Measurements from ENCODE around the gene CDC45. TPM values are rescaled to one million over a fixed set of nuclear protein-coding genes. Genes with fewer than 3 reads are reported as not detected.

Gene CDC45
- total RNA-seq, 1 experiment from 2014 or later, result 29.1 TPM

DNA sequence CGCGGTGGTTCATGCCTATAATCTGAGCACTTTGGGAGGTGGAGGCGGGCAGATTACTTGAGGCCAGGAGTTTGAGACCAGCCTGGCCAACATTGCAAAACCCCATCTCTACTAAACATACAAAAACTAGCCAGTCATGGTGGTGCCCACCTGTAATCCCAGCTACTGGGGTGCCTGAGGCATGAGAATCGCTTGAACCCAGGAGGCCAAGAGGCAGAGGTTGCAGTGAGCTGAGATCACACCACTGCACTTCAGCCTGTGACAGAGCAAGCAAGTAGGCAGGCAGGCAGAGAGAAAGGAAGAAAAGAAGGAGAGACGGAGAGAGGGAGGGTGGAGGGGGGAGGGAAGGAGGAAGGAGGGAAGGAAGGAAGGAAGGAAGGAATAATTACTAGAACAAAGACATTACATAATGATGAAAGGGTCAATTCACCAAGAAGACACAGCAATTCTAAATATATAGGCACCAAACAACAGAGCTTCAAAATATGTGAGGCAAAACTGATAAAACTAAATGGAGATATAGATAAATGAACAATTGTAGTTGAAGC is 58.3 kb downstream of the CDC45 start:
- CTCF ChIA-PET, result no interaction called here
- Histone ChIP-seq H4K20me1 (ENCODE audit: insufficient read depth) (no peaks in the 10 kb centered on the region), H3K9me2 (ENCODE audit: insufficient read depth) (no peaks in the 10 kb centered on the region), H3K27ac (no peak overlapping the region), H3K4me1 (replicated peaks; ENCODE audit: insufficient read depth) (no peaks in the 10 kb centered on the region), H3K4me2 (no peak overlapping the region), H3K79me2 (ENCODE audit: low read depth) (no peaks in the 10 kb centered on the region), H3K27me3 (ENCODE audit: insufficient read depth, low read depth) (no peaks in the 10 kb centered on the region), H3K36me3 (ENCODE audit: low read depth) (no peaks in the 10 kb centered on the region), H3K9me3 (ENCODE audit: insufficient read depth, low read depth) (no peaks in the 10 kb centered on the region), H3F3A (ENCODE audit: insufficient read depth, low read depth) (no peaks in the 10 kb centered on the region), H3K4me3 (no peak overlapping the region), H2AFZ (no peak overlapping the region)
- TF ChIP-seq EZH2 (IDR thresholded peaks at IDR 0.05; ENCODE audit: low read depth), result no peak
- TF ChIP-seq, protein P1, sequence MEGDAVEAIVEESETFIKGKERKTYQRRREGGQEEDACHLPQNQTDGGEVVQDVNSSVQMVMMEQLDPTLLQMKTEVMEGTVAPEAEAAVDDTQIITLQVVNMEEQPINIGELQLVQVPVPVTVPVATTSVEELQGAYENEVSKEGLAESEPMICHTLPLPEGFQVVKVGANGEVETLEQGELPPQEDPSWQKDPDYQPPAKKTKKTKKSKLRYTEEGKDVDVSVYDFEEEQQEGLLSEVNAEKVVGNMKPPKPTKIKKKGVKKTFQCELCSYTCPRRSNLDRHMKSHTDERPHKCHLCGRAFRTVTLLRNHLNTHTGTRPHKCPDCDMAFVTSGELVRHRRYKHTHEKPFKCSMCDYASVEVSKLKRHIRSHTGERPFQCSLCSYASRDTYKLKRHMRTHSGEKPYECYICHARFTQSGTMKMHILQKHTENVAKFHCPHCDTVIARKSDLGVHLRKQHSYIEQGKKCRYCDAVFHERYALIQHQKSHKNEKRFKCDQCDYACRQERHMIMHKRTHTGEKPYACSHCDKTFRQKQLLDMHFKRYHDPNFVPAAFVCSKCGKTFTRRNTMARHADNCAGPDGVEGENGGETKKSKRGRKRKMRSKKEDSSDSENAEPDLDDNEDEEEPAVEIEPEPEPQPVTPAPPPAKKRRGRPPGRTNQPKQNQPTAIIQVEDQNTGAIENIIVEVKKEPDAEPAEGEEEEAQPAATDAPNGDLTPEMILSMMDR (conservative IDR thresholded peaks at IDR 0.05), result no peak
- no TSS peak for BruUV-seq (replicated peaks)
- intact Hi-C loops (cut with micrococcal nuclease; ENCODE audit: unreplicated experiment), result no loop called here
- DNase-seq, result no peak
- POLR2A ChIA-PET (ENCODE audit: unreplicated experiment), result interaction anchor here (0.7 kb wide), 1 partner anchor 40 kb away, joined by 3 read pairs; no protein-coding TSS in a partner anchor

DNA sequence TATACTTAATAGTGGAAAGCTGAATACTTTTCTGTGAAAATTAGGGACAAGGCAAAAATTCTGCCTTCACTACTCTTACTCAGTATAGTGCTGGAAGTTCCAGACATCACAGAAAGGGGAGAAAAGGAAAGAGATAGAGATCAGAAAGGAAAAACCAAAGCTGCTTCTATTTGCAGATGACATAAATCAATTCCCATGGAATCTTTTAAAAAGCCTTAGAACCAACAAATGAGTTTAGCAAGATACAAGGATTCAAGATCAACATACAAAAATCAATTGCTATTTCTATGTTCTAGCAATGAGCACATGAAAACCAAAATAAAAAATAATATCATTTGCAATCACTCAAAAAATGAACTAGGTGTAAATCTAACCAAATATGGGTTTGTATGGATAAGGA is 60.7 kb downstream of the CDC45 start:
- Histone ChIP-seq H3K36me3 (ENCODE audit: low read depth) (no peaks in the 10 kb centered on the region), H3K27me3 (ENCODE audit: insufficient read depth, low read depth) (no peaks in the 10 kb centered on the region), H3K9me2 (ENCODE audit: insufficient read depth) (no peaks in the 10 kb centered on the region), H3K4me2 (no peak overlapping the region), H3K27ac (no peak overlapping the region), H3K4me1 (replicated peaks; ENCODE audit: insufficient read depth) (no peaks in the 10 kb centered on the region), H3K9me3 (ENCODE audit: insufficient read depth, low read depth) (no peaks in the 10 kb centered on the region), H2AFZ (no peak overlapping the region), H4K20me1 (ENCODE audit: insufficient read depth) (no peaks in the 10 kb centered on the region), H3F3A (ENCODE audit: insufficient read depth, low read depth) (no peaks in the 10 kb centered on the region), H3K79me2 (ENCODE audit: low read depth) (no peaks in the 10 kb centered on the region), H3K4me3 (no peak overlapping the region)
- ChIA-PET CTCF (no interaction called here), POLR2A (ENCODE audit: unreplicated experiment) (no interaction called here)
- BruUV-seq (replicated peaks), result no TSS peak
- TF ChIP-seq, protein P1 (conservative IDR thresholded peaks at IDR 0.05), result no peak
- no peak for TF ChIP-seq EZH2 (IDR thresholded peaks at IDR 0.05; ENCODE audit: low read depth)
- no peak for DNase-seq
- intact Hi-C loops (cut with micrococcal nuclease; ENCODE audit: unreplicated experiment), result no loop called here

DNA sequence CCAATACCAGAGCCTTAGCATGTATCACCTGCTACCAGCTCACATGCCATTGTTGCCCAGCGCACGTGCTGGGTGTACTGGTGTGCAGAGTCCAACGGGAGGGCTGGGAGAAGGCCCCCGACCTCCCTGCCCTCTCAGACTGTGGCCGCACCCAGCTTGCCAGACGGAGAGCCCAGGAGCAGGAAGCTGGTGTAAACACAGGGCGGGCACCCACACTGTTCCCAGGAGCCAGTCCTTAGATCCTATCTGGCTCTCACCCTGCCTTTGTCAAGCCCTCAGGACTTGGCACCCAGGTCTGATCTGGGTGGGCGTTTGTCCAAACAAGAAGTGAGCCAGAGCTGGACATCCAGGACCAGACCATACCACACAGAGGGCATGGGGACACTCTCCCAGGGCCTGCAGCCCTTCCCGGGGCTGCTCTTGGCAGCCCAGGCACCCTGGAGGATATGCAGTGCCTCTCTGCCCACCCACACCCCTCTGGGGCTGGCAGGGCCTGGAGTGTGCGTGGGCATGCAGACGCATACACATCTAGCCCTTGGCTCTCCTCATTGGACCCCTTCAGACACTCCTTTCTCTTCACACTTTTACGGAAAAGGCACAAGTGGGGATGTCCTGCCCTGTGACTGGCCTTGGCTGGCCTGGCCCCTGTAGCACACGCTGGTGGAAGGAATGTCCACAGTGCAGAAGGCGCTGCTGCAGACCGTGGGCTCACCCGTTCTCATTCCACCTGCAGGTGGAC is 64.4 kb downstream of the CDC45 start:
- H3K27ac ChIP-seq, result no peak overlapping the region
- no peak for DNase-seq
- H2AFZ ChIP-seq, result no peak overlapping the region
- H3K79me2 ChIP-seq (ENCODE audit: low read depth), result no peaks in the 10 kb centered on the region
- H3F3A ChIP-seq (ENCODE audit: insufficient read depth, low read depth), result no peaks in the 10 kb centered on the region
- no peak overlapping the region for H3K4me3 ChIP-seq
- intact Hi-C loops (cut with micrococcal nuclease; ENCODE audit: unreplicated experiment), result no loop called here
- no TSS peak for BruUV-seq (replicated peaks)
- H3K9me3 ChIP-seq (ENCODE audit: insufficient read depth, low read depth), result no peaks in the 10 kb centered on the region
- no peaks in the 10 kb centered on the region for H3K36me3 ChIP-seq (ENCODE audit: low read depth)
- no peak overlapping the region for H3K4me2 ChIP-seq
- POLR2A ChIA-PET (ENCODE audit: unreplicated experiment), result no interaction called here
- CTCF ChIA-PET, result no interaction called here
- H3K27me3 ChIP-seq (ENCODE audit: insufficient read depth, low read depth), result no peaks in the 10 kb centered on the region
- TF ChIP-seq, protein P1 (conservative IDR thresholded peaks at IDR 0.05), result no peak
- TF ChIP-seq EZH2 (IDR thresholded peaks at IDR 0.05; ENCODE audit: low read depth), result no peak
- H3K4me1 ChIP-seq (replicated peaks; ENCODE audit: insufficient read depth), result no peaks in the 10 kb centered on the region
- H4K20me1 ChIP-seq (ENCODE audit: insufficient read depth), result no peaks in the 10 kb centered on the region
- no peaks in the 10 kb centered on the region for H3K9me2 ChIP-seq (ENCODE audit: insufficient read depth)
